HAP-1 (cell line): ENCODE results near the gene MMAB.

Experiments
- DNase-seq, 2 experiments: peaks; one replicate each; pipeline ENCODE4 v3.0.0-alpha.2; 2016 to 2020; ENCODE audit warnings: low spot score in 2 of 2
- H3K27me3 ChIP-seq: fragments of 250-450 bp; sonication (Bioruptor Pico); 2 replicates; pipeline ENCODE4 v1.5.1; 2020; ENCODE audit warnings: low read depth, mild to moderate bottlenecking, moderate library complexity
- H3K36me3 ChIP-seq: fragments of 250-450 bp; sonication (Bioruptor Pico); replicated peaks from 2 replicates; pipeline ENCODE4 v1.5.1; 2020; ENCODE audit warnings: mild to moderate bottlenecking
- H3K4me1 ChIP-seq: fragments of 250-450 bp; sonication (Bioruptor Pico); 2 replicates; pipeline ENCODE4 v1.5.1; 2020; ENCODE audit warnings: mild to moderate bottlenecking
- H3K4me3 ChIP-seq: fragments of 250-450 bp; sonication (Bioruptor Pico); 2 replicates; pipeline ENCODE4 v1.5.1; 2020; ENCODE audit warnings: mild to moderate bottlenecking, moderate library complexity
- H3K9me3 ChIP-seq: fragments of 250-450 bp; sonication (Bioruptor Pico); 2 replicates; pipeline ENCODE4 v1.5.1; 2020; ENCODE audit warnings: mild to moderate bottlenecking, moderate library complexity
- in situ Hi-C: fragments of 300-500 bp; cut with MboI; formaldehyde crosslinking; loops from 3 replicates; pipeline ENCODE4 v1.14.3; 2020; ENCODE audit warnings: low sequenced_read_pairs, inconsistent platforms, mixed read lengths

MMAB gene

GRCh38 chr12:109557200-109557599 lies 16.1 kb downstream of the MMAB start:
- DNase-seq, result no peak
- Histone ChIP-seq H3K4me1 (no peaks in the 10 kb centered on the region), H3K4me3 (no peak overlapping the region), H3K9me3 (no peaks in the 10 kb centered on the region), H3K36me3 (peaks cover under 1% of the 10 kb centered on the region; the same call in 1 of the 2 replicates), H3K27me3 (peaks cover 12% of the 10 kb centered on the region)
- in situ Hi-C loops, result no loop called here

GRCh38 chr12:109555431-109556315 lies 17.6 kb downstream of the MMAB start:
- no peaks in the 10 kb centered on the region for H3K36me3 ChIP-seq

DNA sequence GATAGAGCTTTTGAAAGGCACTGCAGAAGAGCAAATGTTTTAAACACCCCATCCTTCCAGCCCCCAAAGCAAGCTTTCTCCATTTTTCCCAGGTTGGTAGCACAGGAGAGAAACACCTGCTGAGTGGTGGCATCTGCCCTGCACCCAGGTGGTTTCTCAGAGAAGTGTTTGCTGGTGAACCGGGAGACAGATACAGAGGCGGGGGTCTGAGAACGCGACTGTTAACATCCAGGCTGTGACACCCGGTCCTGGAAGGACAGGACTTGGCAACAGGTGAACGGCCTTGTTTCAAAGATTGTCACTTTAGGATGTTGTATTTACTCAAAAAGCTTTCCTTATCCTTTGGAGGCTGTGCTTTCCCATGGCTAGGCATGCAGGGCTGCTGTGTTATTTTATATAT lies 18.5 kb downstream of the MMAB start:
- no peaks in the 10 kb centered on the region for H3K4me1 ChIP-seq
- in situ Hi-C loops, result no loop called here
- no peak for DNase-seq
- H3K36me3 ChIP-seq, result no peaks in the 10 kb centered on the region
- no peaks in the 10 kb centered on the region for H3K9me3 ChIP-seq
- no peak overlapping the region for H3K4me3 ChIP-seq
- peaks cover 28% of the 10 kb centered on the region for H3K27me3 ChIP-seq

More at GRCh38 chr12:109555431-109556315, 17.6 kb downstream of the MMAB start:
- no peaks in the 10 kb centered on the region for H3K4me1 ChIP-seq
- H3K4me3 ChIP-seq, result no peak overlapping the region
- in situ Hi-C loops, result no loop called here
- DNase-seq, result no peak
- no peaks in the 10 kb centered on the region for H3K9me3 ChIP-seq
- peaks cover 20% of the 10 kb centered on the region for H3K27me3 ChIP-seq

GRCh38 chr12:109553906-109554500 lies 19.3 kb downstream of the MMAB start:
- Histone ChIP-seq H3K27me3 (peaks cover 33% of the 10 kb centered on the region), H3K9me3 (no peaks in the 10 kb centered on the region), H3K36me3 (no peaks in the 10 kb centered on the region), H3K4me3 (no peak overlapping the region), H3K4me1 (no peaks in the 10 kb centered on the region)
- no peak for DNase-seq
- in situ Hi-C loops, result no loop called here

- Histone ChIP-seq H3K36me3 (no peaks in the 10 kb centered on the region), H3K4me1 (no peaks in the 10 kb centered on the region), H3K9me3 (no peaks in the 10 kb centered on the region), H3K4me3 (no peak overlapping the region), H3K27me3 (peaks cover 39% of the 10 kb centered on the region)
- in situ Hi-C loops, result no loop called here
- DNase-seq, result no peak
Measured at GRCh38 chr12:109553483-109553882, 19.8 kb downstream of the MMAB start.

- H3K4me1 ChIP-seq, result no peaks in the 10 kb centered on the region
- H3K27me3 ChIP-seq, result peaks cover 44% of the 10 kb centered on the region
- no peak overlapping the region for H3K4me3 ChIP-seq
- DNase-seq, result no peak
- no peaks in the 10 kb centered on the region for H3K36me3 ChIP-seq
- in situ Hi-C loops, result no loop called here
- H3K9me3 ChIP-seq, result no peaks in the 10 kb centered on the region
Measured at GRCh38 chr12:109552971-109553370, 20.3 kb downstream of the MMAB start.

- no peak for DNase-seq
- no peaks in the 10 kb centered on the region for H3K36me3 ChIP-seq
- H3K4me3 ChIP-seq, result no peak overlapping the region
- H3K4me1 ChIP-seq, result no peaks in the 10 kb centered on the region
- H3K27me3 ChIP-seq, result peaks cover 45% of the 10 kb centered on the region
- in situ Hi-C loops, result no loop called here
- no peaks in the 10 kb centered on the region for H3K9me3 ChIP-seq
Measured at GRCh38 chr12:109551108-109551507, 22.2 kb downstream of the MMAB start.

DNA sequence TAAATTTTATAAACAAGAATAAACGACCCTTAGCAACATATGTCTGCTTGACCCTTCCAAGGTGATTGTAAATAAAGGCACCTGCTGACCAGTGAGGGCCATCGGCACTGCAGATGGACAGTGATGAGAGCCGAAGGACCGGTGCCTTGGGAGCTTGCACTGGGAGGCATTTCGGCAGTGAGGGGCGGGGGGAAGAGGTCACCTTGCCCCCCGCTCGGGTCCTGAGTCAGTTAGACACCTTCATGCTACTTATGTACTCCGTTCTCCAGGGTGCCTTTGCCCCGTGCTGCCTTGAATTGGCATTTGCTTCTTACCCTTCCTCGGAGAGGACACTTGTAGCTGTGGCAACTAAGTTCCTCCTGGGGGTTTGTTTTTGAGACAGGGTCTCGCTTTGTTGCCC lies 23.0 kb downstream of the MMAB start:
- no peaks in the 10 kb centered on the region for H3K4me1 ChIP-seq
- no peak for DNase-seq
- in situ Hi-C loops, result no loop called here
- no peaks in the 10 kb centered on the region for H3K9me3 ChIP-seq
- H3K36me3 ChIP-seq, result no peaks in the 10 kb centered on the region
- H3K4me3 ChIP-seq, result no peak overlapping the region
- H3K27me3 ChIP-seq, result peaks cover 45% of the 10 kb centered on the region

GRCh38 chr12:109549613-109550270 lies 23.6 kb downstream of the MMAB start:
- Histone ChIP-seq H3K4me3 (no peak overlapping the region), H3K9me3 (no peaks in the 10 kb centered on the region), H3K27me3 (peaks cover 45% of the 10 kb centered on the region), H3K4me1 (no peaks in the 10 kb centered on the region), H3K36me3 (no peaks in the 10 kb centered on the region)
- DNase-seq, result no peak
- in situ Hi-C loops, result no loop called here

GRCh38 chr12:109548258-109548657 lies 25.0 kb downstream of the MMAB start:
- H3K4me1 ChIP-seq, result no peaks in the 10 kb centered on the region
- H3K4me3 ChIP-seq, result no peak overlapping the region

DNA sequence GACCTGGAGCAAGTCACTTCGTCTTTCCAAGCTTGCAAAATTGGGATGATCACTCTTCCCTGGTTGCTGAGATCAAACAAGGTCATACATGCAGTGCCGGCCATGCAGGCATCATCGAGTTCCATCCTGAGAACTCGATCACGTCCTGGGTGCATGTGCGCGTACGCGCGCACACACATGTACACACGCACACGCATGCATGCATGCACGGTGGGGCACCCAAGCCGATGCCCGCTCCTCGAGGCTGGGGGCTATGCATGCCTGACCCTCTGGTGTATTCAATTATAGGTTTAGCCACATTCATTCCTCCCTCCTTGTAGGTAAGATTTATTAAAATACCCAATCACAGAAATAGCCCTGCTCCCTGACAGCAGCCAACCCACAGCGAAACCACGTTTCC lies 26.0 kb downstream of the MMAB start:
- DNase-seq, result no peak
- H3K27me3 ChIP-seq, result peaks cover 34% of the 10 kb centered on the region
- in situ Hi-C loops, result no loop called here
- H3K9me3 ChIP-seq, result no peaks in the 10 kb centered on the region
- no peaks in the 10 kb centered on the region for H3K36me3 ChIP-seq
- H3K4me3 ChIP-seq, result no peak overlapping the region
- no peaks in the 10 kb centered on the region for H3K4me1 ChIP-seq

More at GRCh38 chr12:109548258-109548657, 25.0 kb downstream of the MMAB start:
- Histone ChIP-seq H3K36me3 (no peaks in the 10 kb centered on the region), H3K9me3 (no peaks in the 10 kb centered on the region), H3K27me3 (peaks cover 34% of the 10 kb centered on the region)
- in situ Hi-C loops, result no loop called here
- no peak for DNase-seq

DNA sequence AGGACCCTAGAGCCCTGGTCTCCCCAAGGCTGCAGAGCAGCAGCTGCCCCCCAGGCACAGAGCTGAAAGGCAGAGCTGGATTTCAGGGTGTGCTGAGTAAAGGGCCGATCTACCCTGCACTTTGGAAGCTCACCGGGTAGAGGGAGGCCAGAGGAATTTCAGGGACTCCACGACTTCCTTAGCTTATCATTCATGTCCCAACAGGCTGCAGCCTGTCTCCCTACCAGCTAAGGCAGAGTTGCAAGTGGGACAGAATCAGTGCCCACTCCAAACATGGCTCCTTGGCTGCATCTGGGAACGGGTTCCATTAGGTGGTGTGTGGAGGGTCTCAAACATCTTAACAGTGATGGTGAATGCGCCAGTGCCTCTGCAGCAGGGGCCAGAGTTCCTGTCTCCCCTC lies 27.5 kb downstream of the MMAB start:
- Histone ChIP-seq H3K4me1 (no peaks in the 10 kb centered on the region), H3K4me3 (no peak overlapping the region), H3K36me3 (no peaks in the 10 kb centered on the region), H3K9me3 (no peaks in the 10 kb centered on the region), H3K27me3 (peaks cover 27% of the 10 kb centered on the region)
- no peak for DNase-seq
- in situ Hi-C loops, result no loop called here

GRCh38 chr12:109544955-109545531 lies 28.3 kb downstream of the MMAB start:
- H3K27me3 ChIP-seq, result peaks cover 20% of the 10 kb centered on the region
- H3K4me1 ChIP-seq, result no peaks in the 10 kb centered on the region
- H3K4me3 ChIP-seq, result no peak overlapping the region
- in situ Hi-C loops, result no loop called here
- DNase-seq, result no peak
- no peaks in the 10 kb centered on the region for H3K36me3 ChIP-seq
- H3K9me3 ChIP-seq, result no peaks in the 10 kb centered on the region

GRCh38 chr12:109542876-109543275 lies 30.4 kb downstream of the MMAB start:
- Histone ChIP-seq H3K4me3 (no peak overlapping the region), H3K4me1 (no peaks in the 10 kb centered on the region), H3K36me3 (no peaks in the 10 kb centered on the region), H3K9me3 (no peaks in the 10 kb centered on the region), H3K27me3 (peaks cover under 1% of the 10 kb centered on the region; the same call in 1 of the 2 replicates)
- in situ Hi-C loops, result no loop called here
- no peak for DNase-seq
